GM12865 (cell line): ENCODE data around the gene ERFL.
"Not testable (repeated sequence)": the region's sequence is repeated elsewhere in the genome, so short reads cannot be mapped to it uniquely, and the experiment has no call there.

Experiments
- DNase-seq: peaks from one replicate; pipeline ENCODE4 v3.0.0; 2010; ENCODE audit warnings: low read depth
- H3K4me3 ChIP-seq: 2 replicates; pipeline ENCODE4 v1.5.1; 2011; ENCODE audit warnings: mild to moderate bottlenecking, low read depth, low read length, control low read depth
- TF ChIP-seq, protein P1 (sequence below): IDR thresholded peaks from 2 replicates; pipeline ENCODE4 v1.5.1; 2011; ENCODE audit warnings: low read length, control low read depth, low read depth, inconsistent platforms; ENCODE audit not compliant: insufficient read depth; ENCODE audit errors: missing control alignments

Gene ERFL

DNA sequence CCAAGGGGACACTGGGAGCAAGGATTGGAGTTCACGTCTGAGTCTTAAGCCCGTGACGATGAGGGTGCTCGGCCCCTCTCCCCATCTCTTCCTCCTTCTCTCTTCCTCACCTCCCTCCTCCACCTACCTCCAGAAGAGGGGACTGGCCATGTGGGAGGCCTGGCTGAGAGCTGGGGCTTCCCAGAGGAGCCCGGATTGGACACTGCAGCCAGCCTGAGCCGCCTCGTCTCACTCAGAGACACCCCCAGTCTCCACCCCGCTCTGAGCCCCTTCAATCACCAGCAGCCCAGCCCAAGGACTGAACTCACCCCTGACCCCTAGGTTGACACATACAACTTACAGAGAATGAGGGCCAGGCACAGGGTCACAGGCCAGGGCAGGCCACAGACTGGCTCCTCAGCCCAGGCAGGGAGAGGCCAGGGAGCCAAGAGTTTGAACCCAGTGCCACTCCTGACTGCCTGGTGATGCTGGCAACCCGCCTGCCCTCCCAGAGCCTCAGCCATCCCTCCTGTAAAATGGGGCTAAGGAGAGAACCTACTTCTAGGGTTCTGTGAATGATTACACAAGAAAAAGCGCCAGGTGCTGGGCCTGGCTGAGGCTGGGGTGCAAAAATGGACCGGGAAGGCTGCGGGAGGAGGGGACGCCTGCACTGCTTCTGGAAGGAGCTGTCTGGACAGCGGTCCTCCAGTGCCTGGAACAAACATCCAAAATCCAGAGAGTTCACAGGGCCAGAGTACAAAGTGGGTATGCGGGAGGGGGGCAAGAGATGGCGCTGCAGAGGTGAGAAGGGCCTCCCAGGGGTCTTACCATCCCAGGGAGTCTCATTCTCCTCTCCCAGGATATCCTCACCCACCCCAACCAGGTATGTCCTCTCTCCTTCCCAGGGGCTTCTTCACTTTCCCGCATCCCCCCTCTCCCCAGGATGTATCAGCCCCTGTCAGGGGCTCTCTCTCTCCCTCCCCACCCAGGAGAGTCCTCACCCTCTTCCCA is 50.0 kb downstream of the ERFL start:
- peak overlapping the region; percentile 90 for H3K4me3 ChIP-seq
- peak; percentile 83 for DNase-seq
- TF ChIP-seq, protein P1, sequence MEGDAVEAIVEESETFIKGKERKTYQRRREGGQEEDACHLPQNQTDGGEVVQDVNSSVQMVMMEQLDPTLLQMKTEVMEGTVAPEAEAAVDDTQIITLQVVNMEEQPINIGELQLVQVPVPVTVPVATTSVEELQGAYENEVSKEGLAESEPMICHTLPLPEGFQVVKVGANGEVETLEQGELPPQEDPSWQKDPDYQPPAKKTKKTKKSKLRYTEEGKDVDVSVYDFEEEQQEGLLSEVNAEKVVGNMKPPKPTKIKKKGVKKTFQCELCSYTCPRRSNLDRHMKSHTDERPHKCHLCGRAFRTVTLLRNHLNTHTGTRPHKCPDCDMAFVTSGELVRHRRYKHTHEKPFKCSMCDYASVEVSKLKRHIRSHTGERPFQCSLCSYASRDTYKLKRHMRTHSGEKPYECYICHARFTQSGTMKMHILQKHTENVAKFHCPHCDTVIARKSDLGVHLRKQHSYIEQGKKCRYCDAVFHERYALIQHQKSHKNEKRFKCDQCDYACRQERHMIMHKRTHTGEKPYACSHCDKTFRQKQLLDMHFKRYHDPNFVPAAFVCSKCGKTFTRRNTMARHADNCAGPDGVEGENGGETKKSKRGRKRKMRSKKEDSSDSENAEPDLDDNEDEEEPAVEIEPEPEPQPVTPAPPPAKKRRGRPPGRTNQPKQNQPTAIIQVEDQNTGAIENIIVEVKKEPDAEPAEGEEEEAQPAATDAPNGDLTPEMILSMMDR: no peak

DNA sequence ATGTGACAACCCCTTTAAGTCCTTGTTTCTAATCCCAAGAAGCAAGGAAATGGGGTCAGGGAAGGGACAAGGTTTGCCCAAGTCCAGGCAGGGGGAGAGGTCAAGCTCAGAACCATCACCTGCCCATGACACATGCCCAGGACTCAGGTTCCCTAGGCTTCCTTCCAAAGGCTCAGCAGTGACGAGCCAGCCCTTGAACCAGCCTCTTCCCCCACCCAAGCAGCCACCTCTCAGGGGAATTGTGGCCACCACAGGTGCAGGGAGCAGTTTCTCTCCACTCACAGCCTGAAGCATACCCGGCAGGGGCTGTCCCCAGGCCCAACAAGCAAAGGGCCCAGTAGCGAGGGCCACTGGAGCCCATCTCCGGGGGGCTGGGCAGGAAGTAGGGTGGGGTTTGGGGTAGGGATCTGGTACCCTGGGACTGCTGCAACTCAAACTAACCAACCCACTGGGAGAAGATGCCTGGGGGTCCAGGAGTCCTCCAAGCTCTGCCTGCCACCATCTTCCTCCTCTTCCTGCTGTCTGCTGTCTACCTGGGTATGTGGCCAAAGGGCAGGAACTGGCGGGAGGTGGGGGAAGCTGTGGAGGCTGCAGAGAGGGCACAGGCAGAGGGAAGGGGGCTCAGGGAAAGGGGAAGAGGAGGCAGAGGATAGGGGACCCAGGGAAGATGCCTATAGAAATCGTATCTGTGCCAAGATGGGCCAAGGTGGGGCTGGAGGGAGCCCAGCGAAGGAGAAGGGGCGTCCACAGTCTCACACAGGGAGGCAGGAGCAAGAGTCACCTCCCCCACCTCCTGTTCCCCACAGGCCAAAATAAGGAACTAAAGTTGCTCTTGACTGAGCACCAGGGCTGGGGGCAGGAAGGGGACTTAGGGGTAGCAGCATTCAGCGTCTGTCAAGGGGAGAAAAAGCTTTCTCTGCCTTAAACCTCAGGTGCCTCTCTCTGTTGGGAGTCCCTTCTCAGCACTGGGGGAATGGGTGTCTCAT is 51.1 kb downstream of the ERFL start, which contains the start of gene CD79A:
TSS of gene CD79A (plus strand) at position 433 of the 986 bp plus-strand sequence. CDS start at position 459, 26 bp downstream.
- TF ChIP-seq, protein P1: no peak
- DNase-seq: peak; percentile 96
- peak within 1 kb of the TSS; percentile 90 for H3K4me3 ChIP-seq

DNA sequence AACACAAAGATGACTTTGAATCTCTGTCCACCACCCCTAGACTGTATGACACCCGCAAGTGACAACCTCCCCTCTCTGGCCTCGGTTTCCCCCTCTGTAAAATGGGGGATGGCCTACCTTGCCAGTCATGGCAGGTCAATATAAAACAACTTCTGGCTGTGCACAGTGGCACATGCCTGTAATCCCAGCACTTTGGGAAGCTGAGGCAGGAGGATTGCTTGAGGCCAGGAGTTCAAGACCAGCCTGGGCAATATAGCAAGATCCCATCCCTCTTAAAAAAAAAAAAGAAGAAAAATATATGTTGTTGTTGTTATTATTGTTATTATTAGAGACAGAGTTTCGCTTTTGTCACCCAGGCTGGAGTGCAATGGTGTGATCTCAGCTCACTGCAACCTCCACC is 52.3 kb downstream of the ERFL start:
- peak overlapping the region; percentile 16 for H3K4me3 ChIP-seq
- DNase-seq: not testable (repeated sequence)

DNA sequence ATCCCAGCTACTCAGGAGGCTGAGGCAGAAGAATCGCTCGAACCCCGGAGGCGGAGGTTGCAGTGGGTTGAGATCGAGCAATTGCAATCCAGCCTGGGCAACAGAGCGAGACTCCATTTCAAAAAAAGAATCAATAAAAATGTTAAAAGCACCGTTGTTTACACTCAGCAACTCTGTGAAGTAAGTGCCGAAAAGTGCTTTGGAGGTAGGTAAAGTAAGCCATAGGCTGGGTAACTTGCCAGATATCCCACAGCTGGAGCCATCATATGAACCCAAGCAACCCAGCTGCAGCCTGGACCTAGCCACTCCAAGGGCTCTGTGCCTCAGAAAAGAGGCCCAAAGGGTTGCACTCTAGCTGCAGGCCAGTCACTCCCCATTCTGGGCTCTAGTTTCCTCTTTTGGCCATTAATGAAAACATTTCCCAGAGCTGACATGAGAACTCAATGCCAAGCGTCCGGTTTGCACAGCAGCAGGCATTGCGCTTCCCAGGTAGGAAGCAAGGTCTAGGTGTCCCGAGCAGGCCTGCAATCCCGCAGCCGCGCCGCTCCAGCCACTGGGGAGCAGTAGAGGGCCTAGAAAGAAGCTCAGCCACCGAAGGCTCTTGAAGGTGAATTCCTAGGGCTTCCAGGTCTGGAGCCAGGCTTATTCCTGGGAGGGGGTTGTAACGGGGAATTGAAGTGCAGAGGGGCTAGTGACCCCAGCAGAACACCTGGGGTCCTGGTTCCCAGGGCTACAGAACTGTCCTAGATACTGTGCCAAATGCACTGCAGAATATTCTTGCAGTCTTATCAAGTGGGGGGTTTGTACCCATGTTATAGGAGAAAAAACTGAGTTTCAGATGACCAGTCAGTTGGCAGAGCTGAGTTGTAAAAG is 55.2 kb downstream of the ERFL start:
- TF ChIP-seq, protein P1: peak; percentile 83
- DNase-seq: peak; percentile 84
- no peak overlapping the region for H3K4me3 ChIP-seq

DNA sequence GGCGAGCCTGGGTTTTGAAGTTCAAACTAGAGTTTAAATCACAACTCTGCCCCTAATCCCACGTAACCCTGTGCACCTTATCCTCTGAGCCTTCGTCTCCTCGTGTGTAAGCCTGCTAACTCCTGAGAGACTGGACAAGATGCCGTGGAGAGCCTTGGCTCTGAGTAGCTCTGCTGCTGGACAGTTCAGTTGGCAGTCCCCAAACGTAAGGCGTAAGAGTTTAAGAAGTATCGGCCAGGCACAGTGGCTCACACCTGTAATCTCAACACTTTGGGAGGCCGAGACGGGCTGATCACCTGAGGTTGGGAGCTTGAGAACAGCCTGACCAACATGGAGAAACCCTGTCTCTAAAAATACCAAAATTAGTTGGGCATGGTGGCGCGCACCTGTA is 55.9 kb downstream of the ERFL start:
- peak; percentile 49 for DNase-seq
- H3K4me3 ChIP-seq: no peak overlapping the region
- TF ChIP-seq, protein P1: no peak

DNA sequence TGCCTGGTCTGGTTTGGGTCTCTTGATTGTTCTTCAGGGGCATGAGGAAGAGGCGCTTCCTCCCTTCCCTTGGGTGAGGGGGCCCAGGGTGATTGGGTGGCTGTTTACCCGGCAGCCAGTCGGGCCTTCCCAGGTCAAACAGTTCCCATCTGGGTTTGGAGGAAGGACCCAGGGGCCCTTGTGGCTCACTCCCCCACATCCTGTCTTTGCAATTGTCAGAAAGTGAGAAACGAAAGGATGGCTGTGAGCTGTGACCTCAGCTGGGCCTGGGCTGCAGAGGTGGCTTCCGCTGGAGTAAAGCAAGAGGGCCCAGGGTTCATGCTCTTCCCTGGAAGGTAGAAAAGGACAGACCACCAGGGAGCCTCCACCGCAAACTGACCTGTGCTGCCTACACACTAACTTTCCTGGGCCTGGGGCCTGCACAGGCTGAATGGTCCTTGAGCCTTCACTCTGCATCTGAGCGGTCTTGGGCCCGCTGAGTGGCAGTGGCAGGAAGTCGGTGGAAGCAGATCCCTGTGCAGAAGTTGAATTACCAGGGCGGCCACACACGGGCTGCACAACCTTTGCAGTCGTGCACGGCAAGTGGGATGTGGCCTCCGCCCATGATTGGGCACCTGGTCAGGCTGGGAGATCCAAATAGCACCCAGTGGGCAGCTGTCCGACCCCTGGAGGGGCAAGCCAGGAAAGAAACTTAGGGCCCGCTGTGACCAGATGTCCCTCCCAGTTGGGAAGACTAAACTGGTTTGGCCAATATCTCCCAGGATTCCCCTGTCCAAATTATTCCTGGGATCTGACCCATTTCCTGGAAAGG is 56.5 kb downstream of the ERFL start:
- peak; percentile 93 for DNase-seq
- no peak overlapping the region for H3K4me3 ChIP-seq
- TF ChIP-seq, protein P1: no peak
